NB4 (cell line): ENCODE results near the gene THSD4.

Experiments used
- CTCF ChIP-seq: IDR thresholded peaks from one replicate; pipeline ENCODE4 v1.5.1; 2012; ENCODE audit warnings: low read depth, low read length
- MAX ChIP-seq: IDR thresholded peaks from 2 replicates; pipeline ENCODE4 v1.6.1; 2011; ENCODE audit warnings: low read depth, low read length
- POLR2A ChIP-seq: IDR thresholded peaks from 2 replicates; pipeline ENCODE4 v1.6.1; 2011; ENCODE audit warnings: mild to moderate bottlenecking; ENCODE audit not compliant: insufficient read length; ENCODE audit errors: extremely low read depth

GRCh38 chr15:71202712-71203111 is 87.4 kb downstream of the THSD4 start:
- no peak for TF ChIP-seq CTCF
- no peak for TF ChIP-seq MAX
- TF ChIP-seq POLR2A: no peak
